Right cardiac atrium (tissue), 5 donors: ENCODE measurements around the gene CLMN. TPM values are rescaled to one million over a fixed set of nuclear protein-coding genes. Genes with fewer than 3 reads are reported as not detected.
A peak's percentile ranks its signal among the peaks of the same experiment; 100 is the strongest.

ENCODE experiments used
- ATAC-seq, 2 donors: fragments of 200-7000 bp; cut with Tn5 transposase; one replicate each; pipeline versions ENCODE4 v1.8.0 to v1.9.1; 2020; ENCODE audit warnings: moderate library complexity in 2 of 2, mild to moderate bottlenecking in 1 of 2
- DNase-seq, 3 donors: peaks; one replicate each; pipeline ENCODE4 v3.0.0-alpha.2; 2020
- H3K27ac ChIP-seq: one replicate; pipeline ENCODE4 v1.5.1; 2013; ENCODE audit warnings: mild to moderate bottlenecking, low read length, control low read depth, moderate library complexity
- H3K27me3 ChIP-seq: one replicate; pipeline ENCODE4 v1.6.1; 2013; ENCODE audit not compliant: control insufficient read depth, insufficient read depth
- H3K4me1 ChIP-seq: one replicate; pipeline ENCODE4 v1.6.1; 2013; ENCODE audit warnings: low read length; ENCODE audit not compliant: control insufficient read depth, insufficient read depth
- H3K4me3 ChIP-seq: one replicate; pipeline ENCODE4 v1.5.1; 2013; ENCODE audit warnings: low read length, control low read depth
- H3K9me3 ChIP-seq: one replicate; pipeline ENCODE4 v1.6.1; 2013; ENCODE audit warnings: low read length; ENCODE audit not compliant: control insufficient read depth
- WGBS: extraction: QIAGEN DNeasy Blood & Tissue Kit; methylation state at CpG from one replicate; pipeline ENCODE4 v1.1.7; 2013; 5-methylcytosine and 5-hydroxymethylcytosine counted together
- intact Hi-C, 4 donors: fragments of 100-400 bp; cut with DNase I; formaldehyde crosslinking; loops; one replicate each; pipeline versions ENCODE4 v1.11.0 to v1.14.0; 2022 to 2023
- polyA plus RNA-seq: library from polyadenylated mRNA; stranded (reverse); fragments of 200-250 nt; gene quantifications from one replicate; pipeline ENCODE4 v1.2.3, GENCODE V29; 2013
- total RNA-seq, 4 donors: library from RNA; stranded (reverse); fragmentation: NEBNext Ultra II Directional; extraction: Animal tissue kit (Norgen Biotek cat#: 25700); gene quantifications; one replicate each; pipeline ENCODE4 v1.2.1, GENCODE V29; 2021
- donor health status: healthy with polysubstance abuse.
- donor health status: DM: no; HTN: yes; CAD: no.
- donor health status: DM: no; HTN: no; CAD: no.
- donor health status: DM: no; HTN: yes; CAD: no; lungs with severe emphysema.
- donor health status: DM: yes; HTN: yes; CAD: no.

Gene CLMN
- total and polyA plus RNA-seq, 5 donors, result 3.1 to 9.1 (median 6.4) TPM

DNA sequence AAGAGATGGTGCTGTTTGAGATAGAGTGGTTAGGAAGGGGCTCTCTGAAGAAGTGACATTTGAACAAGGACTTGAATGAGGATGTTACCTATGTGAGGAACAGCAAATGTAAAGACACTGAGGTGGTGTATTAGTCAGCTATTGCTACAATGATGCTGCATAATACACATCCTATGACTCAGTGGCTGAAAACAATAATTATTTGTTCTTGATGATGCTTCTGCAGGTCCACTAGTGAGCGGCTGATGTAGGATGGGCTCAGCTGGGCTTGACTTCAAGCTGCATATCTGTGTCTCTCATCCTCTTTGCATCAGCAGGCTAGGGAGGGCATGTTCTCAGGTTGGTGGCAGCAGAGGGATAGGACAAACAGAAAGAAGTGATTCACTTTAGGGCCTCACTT is 21.4 kb upstream of the CLMN start:
- Histone ChIP-seq H3K4me1 (peaks cover 4% of the 10 kb centered on the region), H3K9me3 (no peaks in the 10 kb centered on the region), H3K27ac (no peak overlapping the region), H3K4me3 (no peak overlapping the region), H3K27me3 (no peaks in the 10 kb centered on the region)
- WGBS, result 100% methylated on average over 1 of the region's 1 CpG
- intact Hi-C loops, result no loop called here
- no peak for DNase-seq
- ATAC-seq, result no peak

DNA sequence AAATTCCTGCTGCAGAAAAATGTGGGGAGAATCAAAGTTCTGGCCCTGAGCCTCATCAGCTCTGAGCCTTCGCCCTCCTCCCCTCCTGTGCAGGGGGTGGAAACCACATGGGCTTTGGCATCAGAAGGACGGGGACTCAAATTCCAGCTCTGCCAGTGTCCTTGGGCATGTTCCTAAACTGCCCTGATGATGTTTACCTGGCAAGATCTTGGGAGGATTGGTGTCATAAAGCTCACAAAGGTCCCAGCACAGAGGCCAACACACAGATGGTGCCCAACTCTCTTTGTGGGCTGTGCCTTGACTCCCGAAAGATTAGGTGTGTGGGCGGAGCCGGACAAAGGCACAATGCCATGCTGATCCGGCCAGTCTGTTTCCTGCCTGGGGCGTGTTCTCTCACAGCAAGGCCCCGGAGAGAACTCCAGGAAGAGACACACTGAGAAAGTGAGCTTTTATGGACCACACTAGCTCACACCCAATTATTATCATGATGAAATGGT is 20.5 kb upstream of the CLMN start:
- DNase-seq (no peak), ATAC-seq (peak; percentile 67 to 75)
- intact Hi-C loops, result no loop called here

DNA sequence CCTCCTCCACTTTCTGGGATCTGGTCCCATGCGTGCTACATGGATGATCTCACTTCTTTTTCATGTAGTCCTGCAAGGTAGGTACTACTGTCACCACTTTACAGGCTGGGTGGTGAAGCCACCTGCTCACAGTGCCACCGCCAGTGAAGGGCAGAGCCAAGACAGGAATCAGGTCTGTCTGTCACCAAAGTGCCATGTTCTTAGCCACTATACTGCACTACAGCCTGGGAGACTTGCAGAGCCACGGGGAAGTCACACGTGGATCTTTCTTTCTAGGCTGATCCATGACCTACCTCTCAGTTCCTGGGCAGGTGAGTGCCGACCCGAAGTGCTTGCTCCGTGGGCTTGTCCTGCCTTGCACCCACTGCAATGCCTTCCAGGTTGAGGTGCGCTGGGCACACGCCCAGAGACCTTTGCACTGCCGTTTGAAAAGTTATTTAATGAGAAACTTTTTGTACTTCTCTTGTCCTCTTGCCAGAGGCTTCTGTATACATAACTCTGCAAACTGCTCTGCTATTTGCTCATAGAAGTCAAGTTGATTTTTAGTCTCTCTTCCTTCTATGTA is 19.7 kb upstream of the CLMN start:
- no peak overlapping the region for H3K27ac ChIP-seq
- no peak for ATAC-seq
- 83% methylated on average over 10 of the region's 10 CpGs for WGBS
- peaks cover 4% of the 10 kb centered on the region for H3K4me1 ChIP-seq
- no peaks in the 10 kb centered on the region for H3K9me3 ChIP-seq
- intact Hi-C loops, result no loop called here
- no peak overlapping the region for H3K4me3 ChIP-seq
- no peaks in the 10 kb centered on the region for H3K27me3 ChIP-seq
- DNase-seq, result no peak

More for the DNA sequence above, 20.5 kb upstream of the CLMN start:
- H3K4me1 ChIP-seq, result peaks cover 4% of the 10 kb centered on the region
- H3K27me3 ChIP-seq, result no peaks in the 10 kb centered on the region
- WGBS, result 51% methylated on average over 8 of the region's 8 CpGs
- no peak overlapping the region for H3K4me3 ChIP-seq
- H3K9me3 ChIP-seq, result no peaks in the 10 kb centered on the region
- no peak overlapping the region for H3K27ac ChIP-seq

GRCh38 chr14:95338436-95338835 is 18.7 kb upstream of the CLMN start:
- Histone ChIP-seq H3K27ac (no peak overlapping the region), H3K9me3 (no peaks in the 10 kb centered on the region), H3K4me1 (peaks cover 4% of the 10 kb centered on the region), H3K4me3 (no peak overlapping the region), H3K27me3 (no peaks in the 10 kb centered on the region)
- no peak for DNase-seq
- ATAC-seq, result no peak
- 82% methylated on average over 5 of the region's 5 CpGs for WGBS
- intact Hi-C loops, result no loop called here

DNA sequence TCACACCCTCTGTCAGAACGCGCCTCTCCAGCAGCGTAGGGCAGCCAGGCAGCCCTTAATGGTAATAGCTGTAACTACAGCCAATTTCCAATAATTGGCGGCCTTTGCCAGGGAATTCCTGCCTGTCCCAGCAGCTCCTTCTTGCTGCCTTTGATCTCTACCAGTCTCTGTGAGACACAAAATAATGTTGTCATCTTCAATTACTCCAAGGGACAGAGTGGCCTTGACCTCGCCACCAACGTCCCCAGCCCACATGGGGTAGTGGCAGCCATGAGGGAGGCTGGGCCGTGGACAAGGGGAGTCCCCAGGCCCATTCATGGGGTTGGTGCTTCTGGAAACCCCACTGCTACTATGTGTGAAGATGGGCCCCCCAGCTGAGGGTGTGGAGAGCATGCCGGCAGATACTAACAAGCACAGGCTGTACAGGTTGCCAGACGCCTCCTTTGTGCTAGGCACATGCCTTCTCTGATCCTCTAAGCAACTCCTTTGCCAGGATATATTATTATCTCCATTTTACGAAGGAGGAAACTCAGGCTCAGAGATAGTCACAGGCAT is 17.4 kb upstream of the CLMN start:
- Histone ChIP-seq H3K4me3 (no peak overlapping the region), H3K4me1 (peaks cover 4% of the 10 kb centered on the region), H3K9me3 (no peaks in the 10 kb centered on the region), H3K27me3 (no peaks in the 10 kb centered on the region), H3K27ac (no peak overlapping the region)
- DNase-seq (no peak), ATAC-seq (no peak)
- intact Hi-C loops, result no loop called here
- WGBS, result 82% methylated on average over 10 of the region's 10 CpGs

GRCh38 chr14:95336192-95336760 is 16.6 kb upstream of the CLMN start:
- ATAC-seq (no peak), DNase-seq (no peak)
- Histone ChIP-seq H3K4me3 (no peak overlapping the region), H3K27me3 (no peaks in the 10 kb centered on the region), H3K27ac (no peak overlapping the region), H3K4me1 (peaks cover 4% of the 10 kb centered on the region), H3K9me3 (no peaks in the 10 kb centered on the region)
- WGBS, result 88% methylated on average over 5 of the region's 5 CpGs
- intact Hi-C loops, result no loop called here

DNA sequence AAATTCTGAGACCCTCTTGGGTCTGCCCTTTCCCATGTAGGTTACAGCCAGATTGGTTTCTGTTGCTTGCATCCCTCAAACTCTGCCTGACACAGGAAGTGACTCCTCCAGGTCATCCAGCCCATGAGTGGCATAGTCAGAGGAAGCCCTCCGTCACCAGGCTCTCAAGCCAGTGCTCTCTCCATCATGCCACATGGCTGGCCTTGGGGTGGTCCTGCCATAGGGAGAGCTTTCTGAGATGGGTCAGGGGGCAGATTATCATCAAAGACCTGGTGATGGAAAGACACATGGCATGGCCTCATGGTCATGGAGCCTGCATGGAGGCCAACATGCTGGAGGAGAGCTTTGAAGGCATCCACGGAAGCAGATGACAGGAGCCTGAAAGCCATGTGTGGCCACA is 15.4 kb upstream of the CLMN start:
- Histone ChIP-seq H3K9me3 (no peaks in the 10 kb centered on the region), H3K4me1 (peaks cover under 1% of the 10 kb centered on the region), H3K27ac (no peak overlapping the region), H3K27me3 (no peaks in the 10 kb centered on the region), H3K4me3 (no peak overlapping the region)
- 94% methylated on average over 2 of the region's 2 CpGs for WGBS
- DNase-seq, result no peak
- intact Hi-C loops, result no loop called here
- ATAC-seq, result no peak

DNA sequence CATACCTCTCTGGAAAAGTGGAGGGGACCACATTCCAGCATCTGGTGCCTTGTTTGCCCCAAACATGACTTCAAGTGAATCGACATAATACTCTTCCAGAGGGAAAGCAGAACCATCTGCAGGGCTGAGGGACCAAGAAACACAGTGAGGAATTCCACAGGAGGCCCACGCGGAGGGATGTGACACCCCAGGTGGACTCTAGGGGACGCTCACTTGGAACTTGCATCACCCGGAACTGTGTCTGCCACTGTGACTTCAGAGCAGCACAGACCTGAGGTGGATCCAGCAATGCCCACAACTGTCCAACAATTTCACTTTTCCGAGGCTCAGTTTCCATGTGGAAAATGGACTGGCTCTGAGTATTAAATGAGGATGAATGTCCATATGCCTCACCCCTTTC is 14.3 kb upstream of the CLMN start:
- Histone ChIP-seq H3K4me3 (no peak overlapping the region), H3K4me1 (no peaks in the 10 kb centered on the region), H3K9me3 (no peaks in the 10 kb centered on the region), H3K27ac (no peak overlapping the region), H3K27me3 (no peaks in the 10 kb centered on the region)
- intact Hi-C loops, result no loop called here
- no peak for ATAC-seq
- 73% methylated on average over 6 of the region's 6 CpGs for WGBS
- DNase-seq, result no peak

DNA sequence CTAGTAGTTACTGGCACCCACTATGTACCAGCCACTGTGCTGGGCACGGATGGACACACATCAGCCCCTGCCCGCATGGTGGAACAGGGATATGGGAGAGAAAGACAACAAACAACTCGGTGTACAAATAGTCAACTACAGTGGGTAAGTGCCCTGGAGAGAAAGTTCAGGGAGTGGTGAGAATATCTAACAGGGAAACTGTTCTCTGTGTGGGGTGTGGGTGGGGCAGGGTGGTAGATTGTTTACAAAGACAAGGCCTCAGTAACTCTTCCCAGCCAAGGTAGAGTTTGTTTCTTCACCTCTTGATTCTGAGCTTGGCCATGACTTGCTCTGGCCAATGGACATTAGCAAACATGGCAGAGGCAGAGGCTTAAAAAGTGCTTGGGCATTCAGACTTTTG is 12.9 kb upstream of the CLMN start:
- DNase-seq (no peak), ATAC-seq (no peak)
- H3K4me3 ChIP-seq, result no peak overlapping the region
- intact Hi-C loops, result no loop called here
- no peaks in the 10 kb centered on the region for H3K9me3 ChIP-seq
- no peaks in the 10 kb centered on the region for H3K4me1 ChIP-seq
- no peaks in the 10 kb centered on the region for H3K27me3 ChIP-seq
- WGBS, result 92% methylated on average over 3 of the region's 3 CpGs
- no peak overlapping the region for H3K27ac ChIP-seq

GRCh38 chr14:95331708-95332408 is 12.2 kb upstream of the CLMN start:
- no peak for DNase-seq
- intact Hi-C loops, result no loop called here
- WGBS, result 81% methylated on average over 10 of the region's 10 CpGs

GRCh38 chr14:95330591-95331370 is 11.1 kb upstream of the CLMN start:
- H3K4me1 ChIP-seq, result no peaks in the 10 kb centered on the region
- DNase-seq (no peak), ATAC-seq (no peak)
- 86% methylated on average over 20 of the region's 20 CpGs for WGBS
- no peaks in the 10 kb centered on the region for H3K9me3 ChIP-seq
- H3K27ac ChIP-seq, result no peak overlapping the region
- H3K27me3 ChIP-seq, result no peaks in the 10 kb centered on the region
- H3K4me3 ChIP-seq, result no peak overlapping the region
- intact Hi-C loops, result no loop called here

More at GRCh38 chr14:95331708-95332408, 12.2 kb upstream of the CLMN start:
- no peak for ATAC-seq
- no peaks in the 10 kb centered on the region for H3K4me1 ChIP-seq
- no peak overlapping the region for H3K27ac ChIP-seq
- H3K27me3 ChIP-seq, result no peaks in the 10 kb centered on the region
- no peak overlapping the region for H3K4me3 ChIP-seq
- no peaks in the 10 kb centered on the region for H3K9me3 ChIP-seq
